GM19372 (cell line): ENCODE results near the gene PFKM.
"Not testable (repeated sequence)": the region's sequence is repeated elsewhere in the genome, so short reads cannot be mapped to it uniquely, and the experiment has no call there.

Source experiments
- ATAC-seq: cut with Tn5 transposase; IDR thresholded peaks from one replicate; pipeline ENCODE4 v1.9.1; 2021; ENCODE audit warnings: mild to moderate bottlenecking, low read depth, moderate library complexity; ENCODE audit not compliant: unreplicated experiment

PFKM gene

DNA sequence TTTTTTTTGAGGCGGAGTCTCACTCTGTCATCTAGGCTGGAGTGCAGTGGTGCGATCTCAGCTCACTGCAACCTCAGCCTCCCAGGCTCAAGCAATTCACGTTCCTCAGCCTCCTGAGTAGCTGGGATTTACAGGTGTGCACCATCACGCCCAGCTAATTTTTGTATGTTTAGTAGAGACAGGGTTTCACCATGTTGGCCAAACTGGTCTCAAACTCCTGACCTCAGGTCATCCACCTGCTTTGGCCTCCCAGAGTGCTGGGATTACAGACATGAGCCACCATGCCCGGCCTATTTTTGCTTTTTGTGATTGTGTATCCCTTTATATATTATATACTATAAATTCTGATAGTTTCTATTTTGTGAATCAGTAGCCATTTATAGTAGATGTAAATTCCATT, 36.6 kb downstream of the PFKM start:
- not testable (repeated sequence) for ATAC-seq

- ATAC-seq = no peak
These were observed 37.5 kb downstream of the PFKM start for GRCh38 chr12:48156652-48157017.

DNA sequence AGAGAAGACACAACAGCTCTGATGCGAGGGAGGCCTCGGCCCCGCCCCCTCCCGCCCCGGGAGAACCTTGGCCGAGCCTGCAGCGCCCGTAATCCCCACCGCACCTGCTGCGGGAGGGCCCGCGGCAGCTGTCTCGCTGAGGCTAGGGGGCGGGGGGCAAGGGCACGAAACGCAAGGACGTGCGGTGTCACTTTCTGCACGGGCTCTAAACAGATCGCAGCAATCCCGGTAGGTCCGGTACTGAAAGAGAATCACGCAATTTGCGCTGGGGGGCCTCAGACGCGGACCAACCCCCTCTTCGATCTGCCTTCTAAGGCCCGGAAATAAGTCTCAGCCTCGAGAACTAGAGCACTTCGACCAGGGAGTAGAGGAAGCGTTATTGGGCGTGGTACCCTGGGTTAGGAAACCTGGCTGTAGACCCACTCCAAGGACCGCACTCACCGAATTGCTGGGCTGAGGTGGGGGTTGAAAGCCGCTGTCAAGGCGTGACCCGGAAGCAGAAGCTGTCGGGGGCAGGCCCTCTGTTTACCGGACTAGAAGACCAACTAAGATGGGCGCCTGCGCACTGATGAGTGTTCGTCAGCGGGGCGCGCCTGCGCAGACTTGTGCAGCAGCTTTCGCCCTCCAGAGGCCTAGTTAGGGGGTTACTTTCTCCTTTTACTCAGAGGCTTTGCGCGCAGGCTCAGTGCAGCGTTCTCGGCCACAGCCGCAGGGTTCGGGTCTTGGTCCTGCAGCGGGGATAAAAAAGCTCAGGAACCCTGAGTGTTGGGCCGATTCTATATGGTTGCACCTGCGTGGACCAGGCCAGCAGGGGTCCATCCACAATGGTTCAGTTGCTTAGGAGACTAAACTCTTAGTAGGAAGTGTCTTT, 38.1 kb downstream of the PFKM start, which contains the start of gene ASB8:
TSS of gene ASB8 (minus strand) at position 498 of the 871 bp plus-strand sequence. CDS start 4,019 bp downstream, outside the sequence.
- peak; percentile 91 for ATAC-seq

DNA sequence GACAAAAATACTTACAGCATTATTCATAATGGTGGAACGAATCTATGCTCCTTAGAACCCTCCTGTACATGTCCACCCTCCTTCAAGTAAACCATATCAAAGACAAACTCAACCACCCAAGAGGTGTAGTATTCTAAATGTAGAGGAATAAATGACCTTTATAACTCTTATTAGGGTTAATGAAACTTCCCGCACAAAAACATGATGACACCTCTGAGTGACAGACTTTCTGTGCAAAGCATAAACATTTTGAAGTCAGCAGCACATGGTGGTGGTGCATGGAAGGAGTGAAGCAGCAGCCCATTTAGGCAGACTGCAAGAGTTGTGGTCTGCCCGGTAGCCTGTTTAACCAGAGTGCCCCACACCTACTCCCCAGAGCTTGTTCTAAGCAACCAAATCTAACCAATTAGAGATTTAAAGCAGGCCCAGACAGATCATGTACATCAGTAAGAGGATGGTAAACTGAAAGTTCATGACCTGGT, 38.8 kb downstream of the PFKM start:
- ATAC-seq = no peak

DNA sequence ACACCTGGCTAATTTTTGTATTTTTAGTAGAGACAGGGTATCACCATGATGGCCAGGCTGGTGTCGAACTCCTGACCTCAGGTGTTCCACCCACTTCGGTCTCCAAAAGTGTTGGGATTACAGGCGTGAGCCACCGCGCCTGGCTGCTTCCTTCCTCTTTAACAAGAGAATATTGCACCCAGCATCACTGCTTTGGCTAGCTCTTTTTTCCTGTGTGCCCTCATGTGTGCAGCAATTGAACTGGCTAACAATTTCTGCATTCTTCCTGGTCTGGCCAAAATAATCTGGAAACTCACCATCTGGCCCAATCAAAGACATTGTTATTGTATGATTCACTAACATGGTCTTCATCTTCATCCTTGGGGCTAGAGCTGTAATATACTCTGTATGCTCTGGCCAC, 40.9 kb downstream of the PFKM start:
- no peak for ATAC-seq

DNA sequence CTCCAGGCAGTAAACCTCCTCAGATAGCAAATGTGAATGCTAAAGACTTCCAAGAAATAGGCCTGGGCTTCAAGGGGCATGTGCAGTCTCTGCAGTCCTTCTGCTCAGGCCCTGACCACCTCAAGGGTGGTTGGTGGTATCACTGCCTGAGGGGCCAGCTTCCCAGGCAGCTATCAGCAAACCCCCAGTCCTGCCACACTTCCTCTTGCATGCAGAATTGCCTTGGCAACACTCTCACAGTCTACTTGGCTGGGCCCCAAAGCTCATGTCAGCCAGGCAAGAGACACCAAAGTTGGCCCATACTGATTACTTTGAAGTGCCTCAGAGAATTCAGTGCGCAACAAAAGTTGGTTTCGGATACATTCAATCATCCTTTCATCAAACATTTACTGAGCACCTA, 41.6 kb downstream of the PFKM start:
- ATAC-seq = no peak

GRCh38 chr12:48163150-48163747, 44.1 kb downstream of the PFKM start:
- no peak for ATAC-seq

DNA sequence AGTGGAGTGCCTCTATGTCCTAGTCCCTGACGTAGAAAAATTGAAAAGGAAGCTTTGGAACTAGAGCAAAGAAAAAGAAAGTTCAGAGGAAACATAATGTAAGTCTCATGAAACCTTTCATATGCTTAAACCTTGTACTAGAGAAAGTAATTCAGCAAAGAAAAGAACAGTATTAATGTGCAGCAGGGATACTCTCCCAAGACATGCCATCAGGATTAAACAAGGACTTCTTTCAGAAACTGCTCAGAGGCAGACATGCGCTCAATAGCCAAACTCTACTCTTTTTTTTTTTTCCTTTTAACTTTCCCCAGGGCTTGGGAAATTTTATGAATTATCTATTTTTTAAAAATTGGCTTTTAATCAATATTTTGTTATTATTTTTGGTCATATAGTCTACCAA, 45.3 kb downstream of the PFKM start:
- no peak for ATAC-seq

DNA sequence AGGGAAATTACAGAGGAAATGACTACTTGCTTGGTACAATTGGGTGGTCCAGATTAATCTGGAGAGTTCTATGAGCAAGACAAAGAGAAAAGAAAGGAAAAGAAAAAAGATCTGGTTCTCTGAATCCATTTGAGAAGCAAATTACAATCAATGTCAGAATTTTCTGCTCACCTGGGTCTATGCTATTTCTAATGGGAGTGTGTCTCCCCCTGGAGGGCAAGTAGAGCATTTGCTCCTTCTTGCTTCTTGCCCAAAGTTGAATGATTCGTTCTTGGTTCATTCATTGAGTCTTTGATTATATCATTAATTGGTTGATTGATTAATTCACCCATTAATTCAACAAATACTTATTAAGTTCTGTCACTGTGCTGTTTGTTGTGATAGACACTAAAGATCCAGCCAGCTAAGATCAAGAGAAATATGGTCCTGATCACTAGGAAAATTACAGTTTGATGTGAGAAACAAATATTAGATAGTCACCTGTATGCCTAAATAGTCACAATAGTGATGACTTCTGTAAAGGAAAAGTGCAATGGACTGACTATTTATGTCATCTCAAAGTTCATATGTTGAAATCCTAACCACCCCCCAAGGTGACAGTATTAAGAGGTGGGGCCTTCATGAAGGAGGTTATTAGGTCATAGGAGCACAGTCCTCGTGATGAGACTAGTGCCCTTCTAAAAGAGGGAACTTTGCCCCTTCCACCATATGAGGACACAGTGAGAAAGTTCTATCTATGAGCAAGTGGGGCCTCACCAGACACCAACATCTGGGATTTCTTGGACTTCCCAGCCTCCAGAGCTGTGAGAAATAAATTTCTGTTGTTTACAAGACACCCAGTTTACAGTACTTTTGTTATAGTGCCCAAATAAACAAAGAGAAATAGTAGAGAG, 46.2 kb downstream of the PFKM start:
- ATAC-seq = no peak

DNA sequence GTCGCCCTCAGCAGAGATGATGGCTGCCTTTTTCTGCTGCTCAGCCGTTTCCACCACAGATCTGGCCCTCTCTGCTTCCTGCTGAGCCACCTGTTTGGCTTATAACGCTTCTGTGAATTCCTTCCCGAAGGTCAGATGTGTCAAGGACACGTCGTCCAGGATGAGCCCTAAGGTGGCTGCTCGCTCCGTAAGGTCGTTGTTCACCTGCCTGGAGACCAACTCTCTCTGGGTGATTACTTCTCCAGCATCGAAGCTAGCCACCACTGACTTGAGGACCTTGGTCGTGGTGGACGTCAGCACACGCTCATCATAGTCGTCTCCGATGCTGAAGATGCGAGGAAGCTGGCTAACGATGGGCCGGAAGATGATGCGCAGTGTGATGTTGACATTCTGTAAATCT, 49.8 kb downstream of the PFKM start:
- no peak for ATAC-seq

DNA sequence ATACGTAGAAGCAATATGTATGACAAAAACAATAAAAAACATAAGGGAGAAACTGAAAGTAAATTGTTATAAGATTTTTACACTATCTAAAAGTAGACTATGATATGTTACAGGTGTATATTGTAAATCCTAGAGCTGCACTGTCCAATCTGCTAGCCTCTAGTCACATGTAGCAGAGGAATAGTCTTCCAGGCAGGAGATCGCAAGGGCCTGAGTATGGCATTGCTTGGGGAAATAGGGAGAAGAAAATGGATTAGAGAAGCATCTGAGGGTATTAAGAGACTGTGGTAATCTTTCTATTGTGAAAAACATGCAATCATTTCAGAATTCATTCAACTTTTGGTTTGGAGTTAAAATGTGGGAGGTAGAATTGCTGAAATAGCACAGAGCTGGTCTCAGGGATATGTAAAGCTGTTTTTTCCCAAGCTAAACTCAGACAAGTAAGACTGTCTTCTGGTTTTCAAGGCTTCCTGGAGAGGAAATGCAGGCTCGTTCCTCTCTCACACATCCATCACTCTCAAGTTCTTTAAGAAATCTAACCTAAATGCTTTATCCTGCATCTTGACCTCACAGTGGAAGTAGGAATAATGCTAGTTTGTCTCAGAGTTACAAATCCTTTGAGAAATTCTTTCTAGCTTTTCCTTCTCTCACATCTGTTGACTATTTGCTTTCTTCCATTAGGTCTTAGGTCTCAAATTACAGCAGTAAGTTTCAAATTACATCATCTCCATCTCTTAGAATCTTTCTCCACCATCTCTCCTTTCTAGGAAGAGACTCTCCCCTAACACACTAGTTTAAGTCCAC, 56.7 kb downstream of the PFKM start:
- ATAC-seq = no peak

DNA sequence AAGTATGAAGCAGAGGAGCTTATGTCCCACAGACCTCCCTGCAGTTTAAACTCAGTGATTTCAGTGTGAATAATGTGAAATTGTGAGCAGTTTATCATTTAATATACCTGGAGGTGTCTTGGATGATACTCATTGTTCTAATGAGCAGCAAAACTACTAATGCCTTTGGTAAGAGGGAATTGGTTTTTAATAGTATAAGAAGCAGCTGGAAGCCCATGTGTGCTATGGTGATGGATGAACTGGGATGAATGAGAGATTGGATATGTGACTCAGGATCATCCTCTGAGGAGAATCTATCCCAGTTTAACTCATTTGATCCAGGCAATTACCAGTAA, 57.2 kb downstream of the PFKM start:
- no peak for ATAC-seq

GRCh38 chr12:48177982-48178381, 58.8 kb downstream of the PFKM start:
- ATAC-seq = no peak

DNA sequence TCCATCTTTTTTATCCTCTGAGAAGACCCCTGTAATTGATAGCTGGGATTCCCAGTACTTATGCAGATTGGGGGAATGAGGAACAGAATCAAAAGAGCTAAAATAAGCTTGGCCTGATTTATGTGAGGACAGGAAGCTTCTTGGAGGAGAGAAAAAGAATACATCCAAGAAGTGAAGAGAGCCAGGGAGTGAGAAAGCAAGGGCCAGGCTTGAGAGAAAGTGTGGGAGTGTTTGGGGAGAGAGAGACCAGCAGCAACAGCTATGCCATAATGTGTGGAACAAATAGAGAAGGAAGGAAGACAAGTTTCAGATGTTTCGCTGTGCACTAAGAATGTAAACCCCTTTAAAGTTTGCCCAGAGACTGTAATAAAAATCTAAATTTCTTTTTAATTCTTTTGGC, 60.3 kb downstream of the PFKM start:
- no peak for ATAC-seq

DNA sequence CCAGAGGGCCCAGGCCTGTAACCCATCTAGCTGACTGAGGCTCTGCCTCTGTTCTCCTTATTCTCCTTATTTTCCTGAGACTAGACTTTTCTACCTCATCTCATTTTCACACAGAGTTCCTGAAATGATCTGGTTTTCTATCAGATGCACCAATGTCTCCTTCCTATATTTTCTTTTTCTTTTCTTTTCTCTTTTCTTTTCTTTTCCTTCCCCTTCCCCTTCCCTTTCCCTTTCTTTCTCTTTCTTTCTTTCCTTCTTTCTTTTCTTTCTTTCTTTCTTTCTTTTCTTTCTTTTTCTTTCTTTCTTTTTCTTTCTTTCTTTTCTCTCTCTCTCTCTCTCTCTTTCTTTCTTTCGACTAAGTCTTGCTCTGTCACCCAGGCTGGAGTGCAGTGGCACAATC, 61.3 kb downstream of the PFKM start:
- ATAC-seq = no peak

DNA sequence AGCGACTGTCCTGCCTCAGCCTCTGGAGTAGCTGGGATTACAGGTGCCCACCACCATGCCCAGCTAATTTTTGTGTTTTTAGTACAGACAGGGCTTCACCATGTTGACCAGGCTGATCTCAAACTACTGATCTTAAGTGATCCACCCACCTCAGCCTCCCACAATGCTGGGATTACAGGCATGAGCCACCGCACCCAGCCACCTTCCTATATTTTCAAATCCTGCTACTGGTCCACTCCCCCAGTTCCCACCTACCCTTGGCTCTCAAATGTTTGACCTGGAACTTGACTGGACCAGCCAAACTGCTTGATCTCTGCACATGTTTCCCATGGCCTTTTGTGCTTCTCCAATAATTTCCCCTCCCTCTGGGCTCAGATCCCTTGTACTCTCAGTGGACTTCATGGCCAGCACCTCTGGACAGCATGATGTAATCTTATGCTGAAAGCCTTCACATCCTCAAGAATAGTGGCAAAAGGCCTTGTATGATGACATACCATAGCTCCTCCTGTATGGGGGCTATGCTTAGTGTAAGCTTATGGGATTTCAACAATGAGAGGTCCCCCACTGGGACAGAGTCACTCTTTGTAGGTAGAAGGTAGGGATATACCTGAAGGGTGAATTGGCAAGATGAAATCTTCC, 61.8 kb downstream of the PFKM start:
- ATAC-seq = no peak

DNA sequence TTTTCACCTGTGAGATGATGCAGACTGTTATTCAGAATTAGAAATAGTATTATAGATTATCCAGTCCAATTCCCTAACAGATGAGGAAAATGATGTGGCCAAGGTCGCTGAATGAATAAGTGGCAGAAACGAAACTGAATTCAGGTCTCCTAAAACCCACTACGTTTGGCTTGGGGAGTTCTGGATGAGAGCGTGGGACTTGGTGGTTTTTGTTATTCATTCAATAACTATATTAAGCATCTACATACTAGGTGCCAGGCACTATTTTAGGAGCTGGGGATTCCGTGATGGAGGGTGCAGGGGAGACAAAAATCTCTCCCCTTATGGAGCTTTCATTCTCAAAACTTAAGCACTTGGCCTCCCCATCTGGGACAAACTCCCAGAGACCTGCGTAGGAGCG, 63.5 kb downstream of the PFKM start:
- ATAC-seq = no peak

GRCh38 chr12:48183091-48183875, 64.1 kb downstream of the PFKM start, which contains the start of gene CCDC184:
TSS of gene CCDC184 (plus strand) at chr12:48183644. CDS start at chr12:48184123, 479 bp downstream.
- ATAC-seq = peak; percentile 73
